ENCODE results near the gene EBLN2.

Gene EBLN2

DNA sequence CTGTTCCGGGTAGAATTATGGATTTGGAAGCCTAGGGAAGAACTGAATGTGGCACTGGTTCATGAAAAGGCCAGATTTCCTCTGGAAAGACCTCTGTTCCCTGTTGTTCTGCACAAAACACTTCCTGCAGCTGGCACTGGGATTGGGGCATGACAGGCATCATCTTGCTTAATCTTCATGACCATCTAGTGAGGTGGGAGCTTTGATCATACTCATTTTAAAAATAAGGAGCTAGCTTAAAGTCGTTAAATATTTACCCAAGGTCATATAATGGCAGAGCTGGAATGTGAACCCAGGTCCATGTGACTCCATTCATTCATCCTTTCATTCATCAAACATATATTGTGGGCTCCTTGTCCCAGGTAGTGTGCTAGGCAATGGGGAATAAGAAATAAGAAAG, 40.4 kb downstream of the EBLN2 start:
- DNase-seq (ENCODE audit: low read depth in 2 of 2, low spot score in 1 of 2): no peak

DNA sequence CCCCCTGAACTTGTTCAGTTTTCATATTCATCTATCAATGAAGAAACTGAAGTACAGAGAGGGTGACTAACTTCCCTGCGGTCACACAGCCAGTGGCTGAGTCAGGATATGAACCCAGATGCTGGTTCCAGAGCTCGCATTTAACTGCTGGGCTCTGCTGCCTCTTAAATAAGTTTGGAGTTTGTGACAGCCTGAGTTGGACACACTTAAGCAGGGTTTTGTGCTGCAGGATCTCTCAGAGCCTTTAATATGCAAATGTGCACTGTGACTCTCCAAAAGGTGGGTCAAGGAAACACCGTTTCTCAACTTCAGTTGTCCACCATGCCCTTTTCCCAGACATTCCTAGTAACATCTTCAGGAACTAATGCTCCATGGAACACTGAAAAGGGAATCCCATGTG, 45.8 kb downstream of the EBLN2 start:
- no peak for DNase-seq (ENCODE audit: low read depth in 2 of 2, low spot score in 1 of 2)

DNA sequence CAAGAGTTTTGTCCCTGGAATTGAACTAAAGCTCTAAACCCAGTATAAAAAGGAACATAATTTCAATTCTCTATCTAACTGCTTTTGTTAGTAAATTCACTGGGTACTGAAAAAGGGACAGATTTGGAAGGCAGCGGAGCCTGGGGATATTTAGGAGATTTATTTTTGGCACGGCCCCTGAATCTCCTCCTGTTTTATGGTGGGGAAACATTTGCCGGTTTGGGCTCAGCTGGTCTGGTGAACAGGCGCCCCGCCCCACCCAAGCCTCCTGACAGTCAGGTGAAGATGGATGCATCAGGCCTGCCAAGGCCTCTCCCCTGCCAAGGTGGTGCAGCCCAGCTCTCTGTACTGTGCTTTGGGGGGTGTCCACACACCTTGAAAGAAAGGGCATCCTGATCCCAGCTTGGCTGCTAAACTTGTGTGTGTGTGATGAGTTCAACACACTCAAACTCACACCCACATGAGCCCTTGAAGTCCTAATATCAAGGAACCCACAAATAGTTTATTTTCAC, 46.3 kb downstream of the EBLN2 start:
- DNase-seq (ENCODE audit: low read depth in 2 of 2, low spot score in 1 of 2): no peak

DNA sequence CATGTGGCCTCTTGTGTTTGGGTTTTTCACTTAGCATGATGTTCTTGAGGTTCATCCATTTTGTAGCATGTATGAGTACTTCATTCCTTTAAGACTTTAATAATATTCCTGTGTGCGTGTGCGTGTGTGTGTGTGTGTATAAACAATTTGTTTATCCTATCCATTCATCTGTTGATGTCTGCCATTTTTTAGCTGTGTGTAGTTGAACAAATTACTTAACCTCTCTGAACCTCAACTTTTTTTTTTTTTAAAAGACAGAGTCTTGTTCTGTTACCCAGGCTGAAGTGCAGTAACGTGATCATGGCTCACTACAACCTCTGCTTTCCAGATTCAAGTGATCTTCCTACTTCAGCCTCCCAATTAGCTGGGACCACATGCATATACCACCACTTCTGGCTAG, 47.3 kb downstream of the EBLN2 start:
- DNase-seq (ENCODE audit: low read depth in 2 of 2, low spot score in 1 of 2): no peak

DNA sequence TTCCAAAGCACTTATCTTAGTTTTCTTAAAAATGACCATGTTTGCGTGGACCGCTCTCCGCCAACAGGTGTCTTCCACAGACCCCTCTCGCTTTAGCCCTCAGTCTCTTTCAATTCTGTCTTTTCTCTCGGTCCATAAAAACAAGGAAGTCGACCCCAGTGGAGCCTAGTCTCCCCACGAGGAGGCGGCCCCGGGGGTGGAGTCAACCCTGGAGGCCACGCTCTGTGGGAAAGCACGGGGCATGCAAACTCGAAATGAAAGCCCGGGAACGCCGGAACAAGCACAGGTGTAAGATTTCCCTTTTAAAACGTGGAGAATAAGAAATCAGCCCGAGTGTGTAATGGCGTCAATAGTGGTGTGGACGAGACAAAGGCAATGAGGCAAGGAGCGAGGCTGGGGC, 49.1 kb downstream of the EBLN2 start:
- no peak for DNase-seq (ENCODE audit: low read depth in 2 of 2, low spot score in 1 of 2)
